Mesendoderm (in vitro differentiated cells): ENCODE results near the gene KRT81.
"Not testable (repeated sequence)": the region's sequence is repeated elsewhere in the genome, so short reads cannot be mapped to it uniquely, and the experiment has no call there.

Experiments used
- DNase-seq: peaks from one replicate; pipeline ENCODE4 v3.0.0; 2013
- H2AK5ac ChIP-seq: 2 replicates; pipeline ENCODE4 v1.6.1; 2013; ENCODE audit warnings: low read length, inconsistent platforms
- H2BK120ac ChIP-seq: 2 replicates; pipeline ENCODE4 v1.6.1; 2013; ENCODE audit warnings: low read depth, mild to moderate bottlenecking, low read length, moderate library complexity, mixed read lengths
- H2BK15ac ChIP-seq: replicated peaks from 2 replicates; pipeline ENCODE4 v1.6.1; 2013; ENCODE audit warnings: low read depth, mild to moderate bottlenecking, moderate library complexity
- H2BK5ac ChIP-seq: 2 replicates; pipeline ENCODE4 v1.6.1; 2013; ENCODE audit warnings: low read length, inconsistent platforms
- H3K18ac ChIP-seq: 2 replicates; pipeline ENCODE4 v1.6.1; 2013; ENCODE audit warnings: mild to moderate bottlenecking, low read length, mixed read lengths
- H3K23ac ChIP-seq: one replicate; pipeline ENCODE4 v1.6.1; 2013; ENCODE audit warnings: low read length
- H3K27ac ChIP-seq: 2 replicates; pipeline ENCODE4 v1.5.1; 2013; ENCODE audit warnings: low read depth, mild to moderate bottlenecking, inconsistent platforms, low read length, moderate library complexity
- H3K27me3 ChIP-seq: 2 replicates; pipeline ENCODE4 v1.6.1; 2013; ENCODE audit warnings: low read length, control low read depth, mild to moderate bottlenecking, inconsistent platforms; ENCODE audit not compliant: insufficient read depth, poor library complexity
- H3K36me3 ChIP-seq: 2 replicates; pipeline ENCODE4 v1.6.1; 2013; ENCODE audit warnings: low read length, inconsistent platforms; ENCODE audit not compliant: control insufficient read depth, insufficient read depth
- H3K4ac ChIP-seq: one replicate; pipeline ENCODE4 v1.6.1; 2013; ENCODE audit warnings: low read depth, mild to moderate bottlenecking, low read length, moderate library complexity
- H3K4me1 ChIP-seq: 2 replicates; pipeline ENCODE4 v1.6.1; 2013; ENCODE audit warnings: low read depth, low read length, inconsistent platforms; ENCODE audit not compliant: control insufficient read depth
- H3K4me2 ChIP-seq: 2 replicates; pipeline ENCODE4 v1.6.1; 2013; ENCODE audit warnings: low read length
- H3K4me3 ChIP-seq: 2 replicates; pipeline ENCODE4 v1.5.1; 2013; ENCODE audit warnings: mild to moderate bottlenecking, low read length
- H3K56ac ChIP-seq: one replicate; pipeline ENCODE4 v1.6.1; 2013; ENCODE audit warnings: low read length
- H3K79me1 ChIP-seq: 2 replicates; pipeline ENCODE4 v1.6.1; 2013; ENCODE audit warnings: low read length, inconsistent platforms
- H3K79me2 ChIP-seq: 2 replicates; pipeline ENCODE4 v1.6.1; 2013; ENCODE audit warnings: mild to moderate bottlenecking, low read length; ENCODE audit not compliant: control insufficient read depth, insufficient read depth
- H3K9ac ChIP-seq: 2 replicates; pipeline ENCODE4 v1.6.1; 2013; ENCODE audit warnings: low read length, inconsistent platforms
- H4K5ac ChIP-seq: one replicate; pipeline ENCODE4 v1.6.1; 2013; ENCODE audit warnings: low read length
- H4K8ac ChIP-seq: one replicate; pipeline ENCODE4 v1.6.1; 2013; ENCODE audit warnings: low read depth, mild to moderate bottlenecking, control low read depth, low read length, moderate library complexity
- WGBS: extraction: QIAGEN DNeasy Blood & Tissue Kit; methylation state at CpG from one replicate; pipeline ENCODE4 v1.1.7; 2013; ENCODE audit warnings: low lambda C conversion rate, missing lambda C conversion rate; ENCODE audit not compliant: insufficient coverage; ENCODE audit errors: extremely low coverage; 5-methylcytosine and 5-hydroxymethylcytosine counted together

The KRT81 gene

DNA sequence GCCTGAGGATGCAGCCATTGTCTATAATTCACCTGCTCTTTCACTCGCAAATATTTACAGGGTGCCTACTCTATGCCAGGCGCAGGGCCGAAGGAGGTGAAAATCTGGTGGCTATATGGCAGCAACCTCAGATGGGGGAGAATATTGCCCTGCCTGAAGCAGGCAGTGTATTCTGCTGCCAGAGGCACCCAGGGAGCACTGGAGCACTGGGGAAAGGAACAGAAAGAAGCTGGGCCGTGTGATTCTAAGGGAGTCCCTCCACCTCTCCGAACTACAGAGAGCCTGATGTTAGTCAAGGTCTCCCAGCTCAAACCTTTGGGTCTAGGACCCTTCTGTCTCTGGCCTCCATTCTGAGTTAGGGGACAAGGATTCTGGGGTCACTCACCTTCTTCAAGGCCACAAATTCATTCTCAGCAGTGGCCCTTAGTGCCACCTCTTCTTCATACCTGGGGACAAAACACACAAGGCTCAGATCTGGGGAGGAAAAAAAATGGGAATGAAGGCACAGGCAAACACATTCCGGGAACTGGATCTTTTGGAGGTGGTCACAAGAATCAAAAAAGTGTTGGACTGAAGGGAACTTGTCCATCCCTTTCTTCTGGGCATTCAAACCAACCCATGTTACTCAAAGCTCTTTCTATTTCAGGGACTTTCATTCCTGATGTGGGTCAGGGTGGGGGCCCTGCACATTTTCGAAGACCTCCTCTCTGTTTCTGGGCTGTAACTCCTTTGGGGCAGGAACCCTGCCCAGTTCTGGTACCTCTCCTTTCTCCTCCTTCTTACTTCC, 36.2 kb downstream of the KRT81 start:
- no CpG with 5 or more reads among the region's 7 CpGs for WGBS
- H2BK5ac ChIP-seq, result no peak overlapping the region

DNA sequence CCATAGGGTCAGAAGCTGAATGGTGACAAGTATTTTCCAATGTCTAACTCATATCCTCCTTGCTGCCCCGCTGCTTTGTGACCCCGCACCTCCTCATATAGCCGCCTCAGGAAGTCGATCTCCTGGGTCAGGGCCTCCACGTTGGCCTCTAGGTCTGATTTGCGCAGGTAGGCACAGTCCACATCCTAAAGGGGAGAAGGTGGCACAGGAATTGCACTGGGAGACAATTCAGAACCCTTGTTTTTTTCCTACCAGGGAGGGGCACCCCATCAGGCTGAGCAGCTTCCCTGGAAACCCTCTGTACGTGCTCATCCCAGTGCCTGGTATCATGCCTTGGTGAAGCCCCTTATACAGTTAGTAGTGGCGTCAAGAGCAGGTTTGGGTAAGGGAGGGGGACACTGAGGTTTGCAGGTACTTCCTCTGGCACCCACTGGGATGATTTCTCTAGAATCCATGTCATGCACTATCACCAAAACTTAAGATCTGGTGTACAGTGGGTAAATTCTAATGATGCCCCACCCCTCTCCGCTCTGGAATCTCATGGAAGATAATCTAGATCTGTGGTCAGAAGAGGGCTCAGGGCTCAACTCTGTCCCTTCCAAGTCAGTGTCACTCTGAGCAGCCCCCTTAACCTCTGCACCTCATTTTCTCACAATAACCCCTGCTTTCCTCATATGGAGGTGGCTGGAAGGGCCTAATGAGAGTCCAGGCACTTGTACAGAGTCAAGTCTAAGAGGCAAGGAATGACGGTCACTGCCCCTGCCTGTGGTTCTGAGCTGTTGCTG, 37.0 kb downstream of the KRT81 start:
- no peak overlapping the region for H4K8ac ChIP-seq
- H3K4me3 ChIP-seq, result no peak overlapping the region
- no peak overlapping the region for H3K4me2 ChIP-seq
- no peak overlapping the region for H3K18ac ChIP-seq
- peaks cover 19% of the 10 kb centered on the region for H3K27me3 ChIP-seq
- H2BK15ac ChIP-seq, result no peak overlapping the region
- H3K36me3 ChIP-seq, result no peaks in the 10 kb centered on the region
- no peak overlapping the region for H3K27ac ChIP-seq
- H2BK5ac ChIP-seq, result no peak overlapping the region
- H3K79me1 ChIP-seq, result no peaks in the 10 kb centered on the region
- H3K56ac ChIP-seq, result no peak overlapping the region
- H4K5ac ChIP-seq, result no peak overlapping the region
- H3K4me1 ChIP-seq, result no peaks in the 10 kb centered on the region
- H3K9ac ChIP-seq, result no peak overlapping the region
- no peak overlapping the region for H3K4ac ChIP-seq
- no peak for DNase-seq
- no peak overlapping the region for H2BK120ac ChIP-seq
- no peak overlapping the region for H2AK5ac ChIP-seq
- WGBS, result no CpG with 5 or more reads among the region's 10 CpGs
- no peak overlapping the region for H3K23ac ChIP-seq
- no peaks in the 10 kb centered on the region for H3K79me2 ChIP-seq

More for the DNA sequence above, 36.2 kb downstream of the KRT81 start:
- Histone ChIP-seq H3K4me2 (no peak overlapping the region), H4K8ac (no peak overlapping the region), H3K18ac (no peak overlapping the region), H3K56ac (no peak overlapping the region), H3K4ac (no peak overlapping the region), H3K36me3 (no peaks in the 10 kb centered on the region), H3K23ac (no peak overlapping the region), H2BK120ac (no peak overlapping the region), H3K9ac (no peak overlapping the region), H3K79me2 (no peaks in the 10 kb centered on the region), H3K79me1 (no peaks in the 10 kb centered on the region), H2BK15ac (no peak overlapping the region), H4K5ac (no peak overlapping the region), H2AK5ac (no peak overlapping the region), H3K4me1 (no peaks in the 10 kb centered on the region), H3K27me3 (peaks cover 14% of the 10 kb centered on the region), H3K4me3 (no peak overlapping the region), H3K27ac (no peak overlapping the region)
- DNase-seq, result no peak

DNA sequence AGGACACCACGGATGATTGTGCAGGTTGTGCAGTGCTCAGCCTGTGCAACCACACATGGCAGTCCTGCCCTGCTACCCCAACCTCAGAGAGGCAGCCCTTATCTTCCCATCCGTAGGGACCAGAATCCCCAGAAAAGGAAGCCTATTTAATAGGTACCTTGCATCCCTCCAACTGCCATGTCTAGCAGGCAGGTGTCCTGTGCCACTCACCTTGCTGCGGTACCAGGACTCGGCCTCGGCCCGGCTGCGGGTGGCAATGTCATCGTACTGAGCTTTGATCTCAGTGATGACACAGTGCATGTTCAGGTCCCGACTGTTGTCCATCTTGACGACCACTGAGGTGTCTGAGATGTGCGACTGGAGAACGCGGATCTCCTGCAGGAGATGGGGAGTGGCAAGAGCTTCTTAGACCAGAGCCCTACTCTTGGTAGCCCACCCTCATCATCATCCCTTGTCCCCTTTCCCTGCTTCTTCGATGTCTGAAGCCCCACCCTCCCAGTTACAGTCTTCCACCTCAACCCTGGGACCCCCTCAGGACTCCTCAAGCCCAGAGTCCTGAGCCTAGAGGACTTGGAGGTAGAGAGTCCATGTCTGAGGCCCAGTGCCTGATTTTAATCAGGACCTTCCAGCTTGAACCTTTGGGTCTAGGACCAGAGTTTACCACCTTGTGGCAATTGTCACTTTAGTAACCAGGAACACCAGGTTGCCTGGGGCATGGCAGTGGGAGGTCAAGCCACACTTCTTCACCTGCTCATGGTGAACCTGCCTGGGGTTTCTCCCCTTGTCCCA, 37.7 kb downstream of the KRT81 start:
- Histone ChIP-seq H4K5ac (no peak overlapping the region), H3K4ac (no peak overlapping the region), H3K9ac (no peak overlapping the region), H2AK5ac (no peak overlapping the region), H3K23ac (no peak overlapping the region), H3K4me2 (no peak overlapping the region), H3K79me2 (no peaks in the 10 kb centered on the region), H2BK120ac (no peak overlapping the region), H3K4me1 (no peaks in the 10 kb centered on the region), H3K56ac (no peak overlapping the region), H2BK5ac (no peak overlapping the region), H3K36me3 (no peaks in the 10 kb centered on the region), H2BK15ac (no peak overlapping the region), H4K8ac (no peak overlapping the region), H3K27ac (no peak overlapping the region), H3K79me1 (no peaks in the 10 kb centered on the region), H3K18ac (no peak overlapping the region), H3K4me3 (no peak overlapping the region), H3K27me3 (peaks cover 13% of the 10 kb centered on the region)
- WGBS, result no CpG with 5 or more reads among the region's 14 CpGs
- no peak for DNase-seq

DNA sequence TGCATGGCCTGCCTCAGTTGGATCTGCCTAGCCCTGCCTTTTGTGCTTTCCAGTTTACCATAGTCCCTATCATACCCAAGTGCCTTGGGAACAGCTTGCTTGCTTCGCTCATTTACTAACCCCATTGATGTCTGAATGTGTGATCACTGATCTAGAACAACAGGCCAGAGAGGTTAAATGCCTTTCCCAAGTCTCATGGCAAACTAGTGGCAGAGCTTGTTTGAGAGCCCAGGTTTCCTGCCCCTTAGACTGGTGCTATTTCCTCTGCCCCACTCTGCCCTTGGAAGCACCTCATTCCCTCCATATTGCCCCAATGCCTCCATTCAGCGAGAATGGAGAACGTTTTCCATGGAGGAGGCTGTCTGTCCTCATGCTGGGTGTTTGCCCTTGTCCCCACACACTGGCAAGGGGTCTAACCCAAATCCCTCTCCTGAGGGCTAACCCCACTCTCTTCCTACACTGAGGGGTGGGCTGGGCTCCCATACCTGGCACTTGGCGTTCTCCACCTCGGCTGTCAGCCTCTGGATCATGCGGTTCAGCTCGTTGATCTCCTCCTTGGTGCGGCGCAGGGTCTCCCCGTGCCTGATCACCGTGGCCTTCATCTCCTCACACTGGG, 38.5 kb downstream of the KRT81 start:
- H2BK15ac ChIP-seq, result no peak overlapping the region
- no peak overlapping the region for H2BK5ac ChIP-seq
- no peak overlapping the region for H3K4me2 ChIP-seq
- H3K79me2 ChIP-seq, result no peaks in the 10 kb centered on the region
- WGBS, result no CpG with 5 or more reads among the region's 11 CpGs
- no peak overlapping the region for H3K4me3 ChIP-seq
- H3K79me1 ChIP-seq, result no peaks in the 10 kb centered on the region
- H3K9ac ChIP-seq, result no peak overlapping the region
- H3K36me3 ChIP-seq, result no peaks in the 10 kb centered on the region
- H3K4me1 ChIP-seq, result no peaks in the 10 kb centered on the region
- H3K27me3 ChIP-seq, result peaks cover 13% of the 10 kb centered on the region
- H3K56ac ChIP-seq, result no peak overlapping the region
- H2AK5ac ChIP-seq, result no peak overlapping the region
- H3K23ac ChIP-seq, result no peak overlapping the region
- H3K18ac ChIP-seq, result no peak overlapping the region
- H3K27ac ChIP-seq, result no peak overlapping the region
- H4K5ac ChIP-seq, result no peak overlapping the region
- no peak for DNase-seq
- no peak overlapping the region for H2BK120ac ChIP-seq
- H3K4ac ChIP-seq, result no peak overlapping the region
- no peak overlapping the region for H4K8ac ChIP-seq

DNA sequence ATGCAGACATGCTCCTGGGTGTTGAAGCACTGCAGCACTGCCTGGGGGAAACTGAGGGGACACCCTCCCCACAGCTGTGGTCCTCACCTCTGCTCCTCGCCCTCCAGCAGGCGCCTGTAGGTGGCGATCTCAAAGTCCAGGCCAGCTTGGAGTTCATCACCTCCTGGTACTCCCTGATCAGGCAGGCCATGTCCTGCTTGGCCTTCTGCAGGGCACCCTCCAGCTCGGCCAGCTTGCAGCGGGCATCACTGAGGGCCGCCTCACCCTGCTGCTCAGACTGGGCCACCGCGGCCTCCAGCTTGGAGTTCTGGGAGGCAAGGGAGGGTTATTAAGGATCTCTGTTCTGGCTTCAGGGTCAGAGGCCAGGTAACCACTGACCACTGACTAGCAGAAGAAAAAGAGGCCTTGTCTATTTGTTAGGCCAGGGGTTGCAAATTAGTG, 39.1 kb downstream of the KRT81 start:
- H3K36me3 ChIP-seq, H2BK15ac ChIP-seq, H2BK120ac ChIP-seq, H3K4ac ChIP-seq, H3K18ac ChIP-seq, H3K79me1 ChIP-seq, H4K8ac ChIP-seq, H3K4me1 ChIP-seq, H3K9ac ChIP-seq, H3K56ac ChIP-seq, H2BK5ac ChIP-seq, H4K5ac ChIP-seq, H3K27ac ChIP-seq, H3K23ac ChIP-seq, H2AK5ac ChIP-seq, H3K79me2 ChIP-seq, H3K4me2 ChIP-seq, H3K4me3 ChIP-seq: not testable (repeated sequence)
- peak; percentile 33 for DNase-seq
- H3K27me3 ChIP-seq, result peaks cover 10% of the 10 kb centered on the region
- WGBS, result no CpG with 5 or more reads among the region's 8 CpGs
